ENCODE results near the gene KCNIP1. TPM values are rescaled to one million over a fixed set of nuclear protein-coding genes. Genes with fewer than 3 reads are reported as not detected.

Gene KCNIP1
- total RNA-seq, 1 donor from 2014 or later = 0.16 TPM

GRCh38 chr5:170563824-170564567 is 60.2 kb downstream of the KCNIP1 start:
- no peaks in the 10 kb centered on the region for H3K36me3 ChIP-seq
- H3K27ac ChIP-seq (replicated peaks) = no peak overlapping the region
- H3K4me3 ChIP-seq = no peak overlapping the region
- intact Hi-C loops (cut with micrococcal nuclease) = no loop called here
- H3K27me3 ChIP-seq (ENCODE audit: low read depth) = peaks cover 12% of the 10 kb centered on the region
- no peak for DNase-seq
- H3K4me1 ChIP-seq = no peaks in the 10 kb centered on the region
- no peak for TF ChIP-seq CTCF (IDR thresholded peaks at IDR 0.05; ENCODE audit: borderline replicate concordance)
- H3K9me3 ChIP-seq (replicated peaks) = no peaks in the 10 kb centered on the region

- Histone ChIP-seq H3K4me1 (no peaks in the 10 kb centered on the region), H3K9me3 (replicated peaks) (no peaks in the 10 kb centered on the region), H3K27ac (replicated peaks) (no peak overlapping the region), H3K4me3 (no peak overlapping the region), H3K36me3 (no peaks in the 10 kb centered on the region), H3K27me3 (ENCODE audit: low read depth) (peaks cover 16% of the 10 kb centered on the region)
- TF ChIP-seq CTCF (IDR thresholded peaks at IDR 0.05; ENCODE audit: borderline replicate concordance) = no peak
- no peak for DNase-seq
- intact Hi-C loops (cut with micrococcal nuclease) = no loop called here
Measured at GRCh38 chr5:170565072-170565471, 61.3 kb downstream of the KCNIP1 start.

GRCh38 chr5:170569101-170569500 is 65.3 kb downstream of the KCNIP1 start:
- Histone ChIP-seq H3K4me3 (no peak overlapping the region), H3K9me3 (replicated peaks) (no peaks in the 10 kb centered on the region), H3K27ac (replicated peaks) (no peak overlapping the region), H3K4me1 (no peaks in the 10 kb centered on the region), H3K36me3 (no peaks in the 10 kb centered on the region), H3K27me3 (ENCODE audit: low read depth) (peaks cover 13% of the 10 kb centered on the region)
- no peak for DNase-seq
- TF ChIP-seq CTCF (IDR thresholded peaks at IDR 0.05; ENCODE audit: borderline replicate concordance) = no peak
- intact Hi-C loops (cut with micrococcal nuclease) = no loop called here

GRCh38 chr5:170570476-170570875 is 66.7 kb downstream of the KCNIP1 start:
- Histone ChIP-seq H3K4me3 (no peak overlapping the region), H3K36me3 (no peaks in the 10 kb centered on the region), H3K27ac (replicated peaks) (no peak overlapping the region), H3K4me1 (no peaks in the 10 kb centered on the region), H3K27me3 (ENCODE audit: low read depth) (peaks cover 16% of the 10 kb centered on the region), H3K9me3 (replicated peaks) (no peaks in the 10 kb centered on the region)
- DNase-seq = no peak
- no peak for TF ChIP-seq CTCF (IDR thresholded peaks at IDR 0.05; ENCODE audit: borderline replicate concordance)
- intact Hi-C loops (cut with micrococcal nuclease) = no loop called here

- Histone ChIP-seq H3K9me3 (replicated peaks) (peaks cover 4% of the 10 kb centered on the region), H3K4me3 (no peak overlapping the region), H3K27me3 (ENCODE audit: low read depth) (peaks cover 16% of the 10 kb centered on the region), H3K36me3 (no peaks in the 10 kb centered on the region), H3K4me1 (no peaks in the 10 kb centered on the region), H3K27ac (replicated peaks) (no peak overlapping the region)
- TF ChIP-seq CTCF (IDR thresholded peaks at IDR 0.05; ENCODE audit: borderline replicate concordance) = no peak
- DNase-seq = no peak
- intact Hi-C loops (cut with micrococcal nuclease) = no loop called here
Measured at GRCh38 chr5:170571281-170571731, 67.5 kb downstream of the KCNIP1 start.

All from left ventricle myocardium inferior (tissue), 1 donor.